Suprapubic skin (tissue), 4 donors: Measurements from ENCODE around the gene PEX3. TPM values are rescaled to one million over a fixed set of nuclear protein-coding genes. Genes with fewer than 3 reads are reported as not detected.
"Not testable (repeated sequence)": the region's sequence is repeated elsewhere in the genome, so short reads cannot be mapped to it uniquely, and the experiment has no call there.

ENCODE experiments used
- DNase-seq, 2 donors: peaks; one replicate each; pipeline ENCODE4 v3.0.0-alpha.2; 2019; ENCODE audit warnings: low spot score in 2 of 2
- H3K27ac ChIP-seq: fragments of 200-600 bp; sonication (generic); one replicate; pipeline ENCODE4 v1.5.1; 2019
- H3K27me3 ChIP-seq: fragments of 200-600 bp; sonication (generic); one replicate; pipeline ENCODE4 v1.5.1; 2019
- H3K36me3 ChIP-seq: fragments of 200-600 bp; sonication (generic); one replicate; pipeline ENCODE4 v1.5.1; 2019
- H3K4me1 ChIP-seq: fragments of 200-600 bp; sonication (generic); one replicate; pipeline ENCODE4 v1.5.1; 2019
- H3K4me3 ChIP-seq: fragments of 200-600 bp; sonication (generic); one replicate; pipeline ENCODE4 v1.5.1; 2019; ENCODE audit warnings: mild to moderate bottlenecking
- H3K9me3 ChIP-seq: fragments of 200-600 bp; sonication (generic); one replicate; pipeline ENCODE4 v1.5.1; 2019
- EP300 ChIP-seq: sonication (generic); formaldehyde crosslinking; IDR thresholded peaks from one replicate; pipeline ENCODE4 v1.6.1; 2017; ENCODE audit warnings: antibody characterized with exemption
- POLR2A ChIP-seq, 2 donors: fragments of 450-650 bp; IDR thresholded peaks; one replicate each; pipeline ENCODE4 v1.6.1; 2017; ENCODE audit warnings: antibody characterized with exemption in 2 of 2, mild to moderate bottlenecking in 2 of 2, moderate library complexity in 2 of 2
- POLR2AphosphoS5 ChIP-seq, 3 donors: sonication (generic); formaldehyde crosslinking; IDR thresholded peaks; one replicate each; pipeline ENCODE4 v1.6.1; 2017; ENCODE audit warnings: antibody characterized with exemption in 3 of 3
- WGBS: methylation state at CpG from one replicate; pipeline ENCODE4 v1.1.5; 2018; 5-methylcytosine and 5-hydroxymethylcytosine counted together
- total RNA-seq, 4 donors: library from RNA; depleted of rRNA; stranded (reverse); fragments of >200 nt; gene quantifications; one replicate each; pipeline ENCODE4 v1.1.0, GENCODE V29; 2016
- TF ChIP-seq, protein P1 (sequence below), 2 donors: fragments of 200-600 bp in 1 of 2; fragments of 450-650 bp in 1 of 2; sonication (generic) in 1 of 2; IDR thresholded peaks; one replicate each; pipeline ENCODE4 v1.5.1; 2016 to 2019; ENCODE audit warnings: antibody characterized with exemption in 2 of 2, mild to moderate bottlenecking in 1 of 2, moderate library complexity in 1 of 2

Gene PEX3
- total RNA-seq, 4 donors from 2014 or later: 22.3 to 29.0 (median 24.2) TPM

DNA sequence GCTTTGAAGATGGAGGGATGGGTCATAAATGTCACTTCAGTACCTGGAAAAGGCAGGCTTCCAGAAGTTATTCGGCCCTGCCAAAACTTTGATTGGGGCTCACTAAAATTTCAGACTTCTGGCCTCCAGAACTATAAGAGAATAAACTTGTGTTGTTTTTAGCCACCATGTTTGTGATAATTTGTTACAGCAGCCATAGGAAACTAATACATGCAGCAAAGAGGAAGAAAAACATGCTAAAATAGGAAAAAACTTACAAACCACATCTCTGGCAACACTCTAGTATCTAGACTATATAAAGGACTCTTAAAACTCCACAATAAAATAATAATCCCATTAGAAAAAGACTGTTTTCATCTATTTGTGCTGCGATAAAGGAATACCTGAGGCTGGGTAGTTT lies 9.6 kb upstream of the PEX3 start:
- Histone ChIP-seq H3K4me1 (no peaks in the 10 kb centered on the region), H3K27me3 (no peaks in the 10 kb centered on the region), H3K27ac (no peak overlapping the region), H3K36me3 (peaks cover 9% of the 10 kb centered on the region), H3K9me3 (no peaks in the 10 kb centered on the region), H3K4me3 (no peak overlapping the region)
- whole genome bisulfite sequencing: 97% methylated on average over 2 of the region's 2 CpGs
- no peak for DNase-seq
- TF ChIP-seq POLR2AphosphoS5 (IDR thresholded peaks at IDR 0.05) (no peak), POLR2A (IDR thresholded peaks at IDR 0.05) (no peak), EP300 (no peak)
- TF ChIP-seq, protein P1, sequence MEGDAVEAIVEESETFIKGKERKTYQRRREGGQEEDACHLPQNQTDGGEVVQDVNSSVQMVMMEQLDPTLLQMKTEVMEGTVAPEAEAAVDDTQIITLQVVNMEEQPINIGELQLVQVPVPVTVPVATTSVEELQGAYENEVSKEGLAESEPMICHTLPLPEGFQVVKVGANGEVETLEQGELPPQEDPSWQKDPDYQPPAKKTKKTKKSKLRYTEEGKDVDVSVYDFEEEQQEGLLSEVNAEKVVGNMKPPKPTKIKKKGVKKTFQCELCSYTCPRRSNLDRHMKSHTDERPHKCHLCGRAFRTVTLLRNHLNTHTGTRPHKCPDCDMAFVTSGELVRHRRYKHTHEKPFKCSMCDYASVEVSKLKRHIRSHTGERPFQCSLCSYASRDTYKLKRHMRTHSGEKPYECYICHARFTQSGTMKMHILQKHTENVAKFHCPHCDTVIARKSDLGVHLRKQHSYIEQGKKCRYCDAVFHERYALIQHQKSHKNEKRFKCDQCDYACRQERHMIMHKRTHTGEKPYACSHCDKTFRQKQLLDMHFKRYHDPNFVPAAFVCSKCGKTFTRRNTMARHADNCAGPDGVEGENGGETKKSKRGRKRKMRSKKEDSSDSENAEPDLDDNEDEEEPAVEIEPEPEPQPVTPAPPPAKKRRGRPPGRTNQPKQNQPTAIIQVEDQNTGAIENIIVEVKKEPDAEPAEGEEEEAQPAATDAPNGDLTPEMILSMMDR (IDR thresholded peaks at IDR 0.05): no peak

DNA sequence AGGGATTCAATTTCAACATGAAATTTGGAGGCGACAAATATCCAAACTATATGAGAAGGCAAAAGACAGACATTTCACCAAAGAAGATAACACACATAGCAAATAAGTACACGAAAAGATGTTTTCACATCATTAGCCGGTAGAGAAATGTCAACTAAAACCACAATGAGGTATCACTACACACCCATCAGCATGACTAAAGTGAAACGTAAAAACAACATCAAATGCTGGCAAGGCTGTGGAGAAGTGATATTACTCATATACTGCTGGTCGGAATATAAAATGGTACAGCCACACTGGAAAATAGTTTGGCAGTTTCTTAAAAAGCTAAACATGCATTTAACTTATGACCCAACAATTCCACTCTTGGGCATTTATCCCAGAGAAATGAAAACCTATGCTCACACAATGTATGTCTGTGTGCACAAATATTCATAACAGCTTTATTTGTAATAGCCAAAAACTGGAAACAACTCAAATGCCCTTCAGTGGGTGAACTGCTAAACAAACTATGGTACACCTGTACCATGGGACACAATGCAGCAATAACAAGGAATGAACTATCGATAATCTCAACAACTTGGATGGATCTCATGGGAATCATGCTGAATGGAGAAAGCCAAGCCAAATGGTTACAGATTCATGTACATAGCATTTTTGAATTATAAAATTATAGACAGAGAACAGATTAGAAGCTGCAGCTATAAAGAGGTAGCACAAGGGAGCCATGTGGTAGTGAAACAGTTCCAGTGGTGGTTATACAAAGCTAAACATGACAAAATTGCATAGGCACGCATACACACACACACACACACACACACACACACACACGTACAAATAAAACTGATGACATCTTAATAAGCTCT lies 8.7 kb upstream of the PEX3 start:
- TF ChIP-seq EP300 (no peak), POLR2A (IDR thresholded peaks at IDR 0.05) (no peak), POLR2AphosphoS5 (IDR thresholded peaks at IDR 0.05) (no peak)
- TF ChIP-seq, protein P1 (IDR thresholded peaks at IDR 0.05): no peak
- H3K4me1 ChIP-seq: no peaks in the 10 kb centered on the region
- WGBS: 90% methylated on average over 8 of the region's 8 CpGs
- H3K4me3 ChIP-seq: no peak overlapping the region
- H3K9me3 ChIP-seq: no peaks in the 10 kb centered on the region
- no peak for DNase-seq
- H3K36me3 ChIP-seq: peaks cover 4% of the 10 kb centered on the region
- no peak overlapping the region for H3K27ac ChIP-seq
- no peaks in the 10 kb centered on the region for H3K27me3 ChIP-seq

DNA sequence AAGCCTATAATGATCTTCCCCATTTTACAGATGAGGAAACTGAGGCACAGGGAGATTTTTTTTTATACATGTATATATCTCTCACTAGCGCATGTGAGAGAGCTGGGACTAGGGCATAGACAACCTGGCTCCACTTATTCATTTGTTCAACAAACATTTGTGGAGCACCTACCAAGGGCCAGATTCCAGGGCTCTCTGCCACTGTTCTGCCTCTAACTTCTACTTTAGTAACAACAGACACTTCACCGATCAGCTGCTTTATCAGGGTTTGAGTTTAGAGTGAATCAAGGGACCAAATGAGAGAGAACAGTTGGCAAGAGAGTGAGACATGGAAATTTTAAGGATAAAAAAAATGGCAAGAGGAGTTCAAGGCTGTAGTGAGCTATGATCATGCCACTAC lies 7.5 kb upstream of the PEX3 start:
- WGBS: 98% methylated on average over 2 of the region's 2 CpGs
- Histone ChIP-seq H3K27me3 (no peaks in the 10 kb centered on the region), H3K36me3 (no peaks in the 10 kb centered on the region), H3K27ac (no peak overlapping the region), H3K9me3 (no peaks in the 10 kb centered on the region), H3K4me3 (no peak overlapping the region), H3K4me1 (no peaks in the 10 kb centered on the region)
- TF ChIP-seq POLR2AphosphoS5 (IDR thresholded peaks at IDR 0.05) (no peak), POLR2A (IDR thresholded peaks at IDR 0.05) (no peak), EP300 (no peak)
- TF ChIP-seq, protein P1 (IDR thresholded peaks at IDR 0.05): no peak
- DNase-seq: no peak

DNA sequence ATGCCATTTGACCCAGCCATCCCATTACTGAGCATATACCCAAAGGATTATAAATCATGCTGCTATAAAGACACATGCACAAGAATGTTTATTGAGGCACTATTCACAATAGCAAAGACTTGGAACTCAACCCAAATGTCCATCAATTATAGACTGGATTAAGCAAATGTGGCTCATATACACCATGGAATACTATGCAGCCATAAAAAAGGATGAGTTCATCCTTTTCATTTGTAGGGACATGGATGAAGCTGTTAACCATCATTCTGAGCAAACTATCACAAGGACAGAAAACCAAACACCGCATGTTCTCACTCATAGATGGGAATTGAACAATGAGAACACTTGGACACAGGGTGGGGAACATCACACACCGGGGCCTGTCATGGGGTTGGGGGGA lies 2.7 kb upstream of the PEX3 start:
- DNase-seq, H3K4me3 ChIP-seq, H3K9me3 ChIP-seq, H3K27ac ChIP-seq, H3K36me3 ChIP-seq, H3K27me3 ChIP-seq: not testable (repeated sequence)
- peaks cover 29% of the 10 kb centered on the region for H3K4me1 ChIP-seq
- 98% methylated on average over 2 of the region's 2 CpGs for WGBS

DNA sequence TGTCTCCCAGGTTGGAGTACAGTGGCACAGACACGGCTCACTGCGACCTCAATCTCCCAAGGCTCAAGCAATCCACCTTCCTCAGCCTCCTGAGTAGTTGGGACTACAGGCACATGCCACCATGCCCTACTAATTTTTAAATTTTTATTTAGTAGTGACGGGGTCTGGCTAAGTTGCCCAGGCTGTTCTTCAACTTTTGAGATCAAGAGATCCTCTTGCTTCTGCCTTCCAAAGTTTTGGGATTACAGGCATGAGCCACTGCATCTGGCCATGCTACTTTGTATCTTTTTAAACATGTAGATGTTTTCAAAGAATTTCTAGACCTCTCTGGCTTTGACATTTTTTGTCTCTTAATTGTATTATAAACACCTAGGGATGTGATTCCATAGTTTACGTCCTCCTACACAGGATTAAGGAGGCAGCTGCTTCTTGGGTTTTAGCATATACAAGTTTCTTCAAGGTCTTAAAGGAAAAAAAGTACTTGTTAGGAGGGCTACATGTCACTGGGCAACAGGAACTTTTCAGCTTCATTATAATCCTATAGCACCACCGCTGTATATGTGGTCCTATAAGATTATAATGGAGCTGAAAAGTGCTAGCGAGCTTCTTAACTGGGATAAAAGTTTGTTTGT lies 1.4 kb upstream of the PEX3 start:
- H3K36me3 ChIP-seq: peaks cover 3% of the 10 kb centered on the region
- peaks cover 29% of the 10 kb centered on the region for H3K4me1 ChIP-seq
- H3K27me3 ChIP-seq: no peaks in the 10 kb centered on the region
- no peaks in the 10 kb centered on the region for H3K9me3 ChIP-seq
- TF ChIP-seq, protein P1 (IDR thresholded peaks at IDR 0.05): no peak
- TF ChIP-seq EP300 (no peak), POLR2AphosphoS5 (IDR thresholded peaks at IDR 0.05) (no peak), POLR2A (IDR thresholded peaks at IDR 0.05) (no peak)
- WGBS: 78% methylated on average over 6 of the region's 6 CpGs
- DNase-seq: no peak
- H3K27ac ChIP-seq: no peak overlapping the region
- H3K4me3 ChIP-seq: peak overlapping the region; percentile 82
